H9 (cell line): ENCODE results near the gene FCRL5. TPM values are rescaled to one million over a fixed set of nuclear protein-coding genes. Genes with fewer than 3 reads are reported as not detected.

ENCODE experiments used
- DNase-seq: peaks from one replicate; pipeline ENCODE4 v3.0.0-alpha.2; 2017
- H2AFZ ChIP-seq: one replicate; pipeline ENCODE4 v1.6.1; 2013; ENCODE audit warnings: mild to moderate bottlenecking, low read length, control low read depth, moderate library complexity
- H2AK5ac ChIP-seq: 2 replicates; pipeline ENCODE4 v1.6.1; 2013; ENCODE audit warnings: low read length, control low read depth, mixed read lengths; ENCODE audit not compliant: insufficient read length
- H2BK120ac ChIP-seq: one replicate; pipeline ENCODE4 v1.6.1; 2013; ENCODE audit warnings: low read depth, mild to moderate bottlenecking, low read length, control low read depth, inconsistent platforms; ENCODE audit not compliant: poor library complexity, severe bottlenecking
- H2BK12ac ChIP-seq: 2 replicates; pipeline ENCODE4 v1.6.1; 2013; ENCODE audit warnings: low read length, control low read depth, mixed read lengths, low read depth; ENCODE audit not compliant: insufficient read length
- H2BK15ac ChIP-seq: 2 replicates; pipeline ENCODE4 v1.6.1; 2013; ENCODE audit warnings: low read depth, low read length, control low read depth
- H2BK20ac ChIP-seq: one replicate; pipeline ENCODE4 v1.6.1; 2013; ENCODE audit warnings: low read depth, mild to moderate bottlenecking, low read length, control low read depth, inconsistent platforms; ENCODE audit not compliant: poor library complexity, severe bottlenecking
- H2BK5ac ChIP-seq: 2 replicates; pipeline ENCODE4 v1.6.1; 2013; ENCODE audit warnings: low read length, control low read depth, mixed read lengths; ENCODE audit not compliant: insufficient read length
- H3K14ac ChIP-seq: 2 replicates; pipeline ENCODE4 v1.6.1; 2013; ENCODE audit warnings: low read length, control low read depth; ENCODE audit not compliant: insufficient read depth
- H3K18ac ChIP-seq: 2 replicates; pipeline ENCODE4 v1.6.1; 2013; ENCODE audit warnings: low read depth, mild to moderate bottlenecking, mixed read lengths, low read length, control low read depth; ENCODE audit not compliant: insufficient read length
- H3K23ac ChIP-seq: 2 replicates; pipeline ENCODE4 v1.6.1; 2013; ENCODE audit warnings: low read length, control low read depth, mixed read lengths, low read depth; ENCODE audit not compliant: insufficient read length
- H3K23me2 ChIP-seq: 2 replicates; pipeline ENCODE4 v1.6.1; 2013; ENCODE audit warnings: low read depth, mild to moderate bottlenecking, mixed read lengths, low read length, control low read depth; ENCODE audit not compliant: insufficient read length, poor library complexity, severe bottlenecking
- H3K27ac ChIP-seq: 2 replicates; pipeline ENCODE4 v1.5.1; 2013; ENCODE audit warnings: low read length, control low read depth, mixed read lengths, low read depth; ENCODE audit not compliant: insufficient read length
- H3K27me3 ChIP-seq: 2 replicates; pipeline ENCODE4 v1.6.1; 2013; ENCODE audit warnings: low read length, control low read depth, inconsistent platforms; ENCODE audit not compliant: insufficient read depth
- H3K4ac ChIP-seq: 2 replicates; pipeline ENCODE4 v1.6.1; 2013; ENCODE audit warnings: low read depth, mild to moderate bottlenecking, control low read depth, inconsistent platforms, low read length, moderate library complexity
- H3K4me1 ChIP-seq: 2 replicates; pipeline ENCODE4 v1.6.1; 2013; ENCODE audit warnings: low read length, control low read depth, inconsistent platforms; ENCODE audit not compliant: insufficient read depth
- H3K4me2 ChIP-seq: 2 replicates; pipeline ENCODE4 v1.6.1; 2013; ENCODE audit warnings: low read length, control low read depth, mixed read lengths; ENCODE audit not compliant: insufficient read length, insufficient read depth
- H3K56ac ChIP-seq: 2 replicates; pipeline ENCODE4 v1.6.1; 2013; ENCODE audit warnings: low read depth, mild to moderate bottlenecking, mixed read lengths, low read length, control low read depth; ENCODE audit not compliant: insufficient read length
- H3K79me1 ChIP-seq: 2 replicates; pipeline ENCODE4 v1.6.1; 2013; ENCODE audit warnings: low read depth, mild to moderate bottlenecking, moderate library complexity, low read length, control low read depth, inconsistent platforms; ENCODE audit not compliant: insufficient read depth, poor library complexity, severe bottlenecking
- H3K79me2 ChIP-seq: 2 replicates; pipeline ENCODE4 v1.6.1; 2013; ENCODE audit warnings: low read length, control low read depth, inconsistent platforms; ENCODE audit not compliant: insufficient read depth
- H3K9ac ChIP-seq: 2 replicates; pipeline ENCODE4 v1.6.1; 2013; ENCODE audit warnings: low read length, control low read depth, mixed read lengths; ENCODE audit not compliant: insufficient read length; ENCODE audit errors: extremely low read depth
- H3K9me3 ChIP-seq: one replicate; pipeline ENCODE4 v1.6.1; 2013; ENCODE audit warnings: low read depth, low read length, inconsistent platforms; ENCODE audit not compliant: control insufficient read depth
- H3T11ph ChIP-seq: one replicate; pipeline ENCODE4 v1.6.1; 2013; ENCODE audit warnings: mild to moderate bottlenecking, low read length, control low read depth, inconsistent platforms
- H4K20me1 ChIP-seq: one replicate; pipeline ENCODE4 v1.6.1; 2013; ENCODE audit not compliant: control insufficient read depth, insufficient read length, insufficient read depth
- H4K5ac ChIP-seq: 2 replicates; pipeline ENCODE4 v1.6.1; 2013; ENCODE audit warnings: low read depth, mild to moderate bottlenecking, mixed read lengths, low read length, control low read depth; ENCODE audit not compliant: insufficient read length
- H4K8ac ChIP-seq: replicated peaks from 2 replicates; pipeline ENCODE4 v1.6.1; 2013; ENCODE audit warnings: low read length, control low read depth, mixed read lengths, low read depth; ENCODE audit not compliant: insufficient read length
- H4K91ac ChIP-seq: 2 replicates; pipeline ENCODE4 v1.6.1; 2013; ENCODE audit warnings: low read depth, mild to moderate bottlenecking, moderate library complexity, mixed read lengths, low read length, control low read depth; ENCODE audit not compliant: insufficient read length
- H3K27ac Mint-ChIP-seq, 3 experiments: 2 replicates in 2 of 3; 3 replicates in 1 of 3; pipeline ENCODE4 v1.8.0; 2020 to 2021; ENCODE audit warnings: mixed read lengths in 3 of 3, mild to moderate bottlenecking in 1 of 3, moderate library complexity in 1 of 3
- H3K27me3 Mint-ChIP-seq: 2 replicates; pipeline ENCODE4 v1.8.0; 2021; ENCODE audit warnings: low read depth, mild to moderate bottlenecking, moderate library complexity, mixed read lengths
- H3K36me3 Mint-ChIP-seq, 3 experiments: 2 replicates in 2 of 3; 3 replicates in 1 of 3; pipeline ENCODE4 v1.8.0; 2020 to 2021; ENCODE audit warnings: low read depth in 3 of 3, mixed read lengths in 3 of 3; ENCODE audit not compliant: insufficient read depth in 1 of 3
- H3K4me1 Mint-ChIP-seq, 2 experiments: 2 replicates each; pipeline ENCODE4 v1.8.0; 2020; ENCODE audit warnings: mixed read lengths in 2 of 2
- H3K4me3 Mint-ChIP-seq, 2 experiments: 2 replicates in 1 of 2; 3 replicates in 1 of 2; pipeline ENCODE4 v1.8.0; 2020 to 2021; ENCODE audit warnings: mild to moderate bottlenecking in 2 of 2, mixed read lengths in 2 of 2, moderate library complexity in 1 of 2
- H3K9me3 Mint-ChIP-seq, 2 experiments: 2 replicates in 1 of 2; 3 replicates in 1 of 2; pipeline ENCODE4 v1.8.0; 2020; ENCODE audit warnings: mild to moderate bottlenecking in 2 of 2, mixed read lengths in 2 of 2, moderate library complexity in 1 of 2
- CTCF ChIP-seq: fragments of 200-600 bp; sonication (generic); conservative IDR thresholded peaks from 3 replicates; pipeline ENCODE4 v1.8.0; 2021; ENCODE audit warnings: antibody characterized with exemption, mild to moderate bottlenecking
- WGBS: extraction: QIAGEN DNeasy Blood & Tissue Kit; methylation state at CpG from one replicate; pipeline ENCODE4 v1.1.7; 2013; ENCODE audit warnings: missing lambda C conversion rate, low lambda C conversion rate, mixed read lengths; ENCODE audit not compliant: insufficient read length; ENCODE audit errors: extremely low coverage; 5-methylcytosine and 5-hydroxymethylcytosine counted together
- total RNA-seq: library from RNA; stranded (reverse); gene quantifications from 2 replicates; pipeline ENCODE4 v1.2.1, GENCODE V29; 2021

Gene FCRL5
- total RNA-seq, 1 experiment from 2014 or later, result 0.98 TPM

- Histone ChIP-seq H2BK5ac (no peak overlapping the region), H3K4me2 (no peak overlapping the region), H2AFZ (no peak overlapping the region), H3K27me3 (no peaks in the 10 kb centered on the region), H4K5ac (no peak overlapping the region), H3K79me2 (no peaks in the 10 kb centered on the region), H4K91ac (no peak overlapping the region), H3K4me1 (no peaks in the 10 kb centered on the region), H3K23me2 (no peaks in the 10 kb centered on the region), H4K8ac (no peak overlapping the region), H3K14ac (no peak overlapping the region), H2BK20ac (no peak overlapping the region), H3K56ac (no peak overlapping the region), H2BK12ac (no peak overlapping the region), H3K9ac (no peak overlapping the region), H3K27ac (no peak overlapping the region), H3T11ph (no peak overlapping the region), H2BK15ac (no peak overlapping the region), H3K79me1 (no peaks in the 10 kb centered on the region), H4K20me1 (no peaks in the 10 kb centered on the region), H2BK120ac (no peak overlapping the region), H2AK5ac (no peak overlapping the region), H3K9me3 (peaks cover 7% of the 10 kb centered on the region), H3K18ac (no peak overlapping the region), H3K4ac (no peak overlapping the region), H3K23ac (no peak overlapping the region)
- Mint-ChIP-seq H3K9me3 (peaks cover 0 to 5% of the 10 kb centered on the region in 2 experiments; a peak in 2 of 5 replicates), H3K27me3 (no peaks in the 10 kb centered on the region; the same call in none of the 2 replicates), H3K4me1 (peaks cover 4 to 6% of the 10 kb centered on the region in 2 experiments), H3K4me3 (no peak overlapping the region), H3K27ac (no peak overlapping the region), H3K36me3 (no peaks in the 10 kb centered on the region; a peak in 1 of 7 replicates)
- no CpG with 5 or more reads among the region's 2 CpGs for WGBS
- no peak for TF ChIP-seq CTCF
- no peak for DNase-seq
Measured at GRCh38 chr1:157498736-157499090, 53.6 kb downstream of the FCRL5 start.
